Measurements from ENCODE around the gene DDX17. TPM values are rescaled to one million over a fixed set of nuclear protein-coding genes. Genes with fewer than 3 reads are reported as not detected.
A peak's percentile ranks its signal among the peaks of the same experiment; 100 is the strongest.

Gene DDX17
- total and polyA plus RNA-seq, 2 of the 4 experiments (the other 2 are of a cell fraction): 240 to 371 TPM

- H2BK5ac ChIP-seq (ENCODE audit: low read depth, low read length, poor library complexity, severe bottlenecking): peak overlapping the region; percentile 90
- ChIA-PET CTCF (interaction anchor here (0.5 to 0.6 kb wide), 2 partner anchors 16 to 136 kb away, joined by 3 read pairs; no protein-coding TSS in a partner anchor), POLR2A (ENCODE audit: unreplicated experiment) (interaction anchor here (0.6 kb wide), 1 partner anchor 10 kb away, joined by 4 read pairs; no protein-coding TSS in a partner anchor)
- ATAC-seq (ENCODE audit: low read depth) (peak; percentile 42), DNase-seq (no peak)
- H2BK120ac ChIP-seq (ENCODE audit: low read depth, low read length): peak overlapping the region; percentile 94
- peak overlapping the region; percentile 99 for H3K23ac ChIP-seq (ENCODE audit: low read depth, low read length)
- peak overlapping the region; percentile 93 for H3K18ac ChIP-seq (ENCODE audit: low read depth, low read length)
- no peak overlapping the region for H2BK20ac ChIP-seq (ENCODE audit: low read depth, low read length)
- H2AFZ ChIP-seq (replicated peaks; ENCODE audit: low read length, poor library complexity): peak overlapping the region; percentile 99
- H4K8ac ChIP-seq (ENCODE audit: low read depth in 2 of 2, low read length in 2 of 2): peak overlapping the region; percentile 99 to 100
- no peaks in the 10 kb centered on the region for H3K27me3 ChIP-seq (ENCODE audit: control insufficient read depth, insufficient read depth, low read length)
- peaks cover 7% of the 10 kb centered on the region; the same call in 1 of the 2 replicates for H3K36me3 ChIP-seq (ENCODE audit: control insufficient read depth, insufficient read depth, low read length)
- BruUV-seq (replicated peaks): no TSS peak
- peak overlapping the region; percentile 88 for H3K4me2 ChIP-seq (ENCODE audit: low read depth, low read length)
- H4K20me1 ChIP-seq (ENCODE audit: insufficient read depth, low read length): no peaks in the 10 kb centered on the region; the same call in 1 of the 2 replicates
- H3K14ac ChIP-seq (replicated peaks; ENCODE audit: low read depth, low read length): peak overlapping the region; percentile 100
- H3K9me3 ChIP-seq (ENCODE audit: control insufficient read depth, insufficient read depth, low read length): no peaks in the 10 kb centered on the region
- intact Hi-C loops (cut with micrococcal nuclease) (no loop called here), dilution Hi-C loops (cut with HindIII; ENCODE audit: low sequenced_read_pairs, unreplicated experiment) (no loop called here), in situ Hi-C loops (cut with MboI; ENCODE audit: low sequenced_read_pairs) (no loop called here)
- H2AK9ac ChIP-seq (replicated peaks; ENCODE audit: low read depth, low read length, poor library complexity): peak overlapping the region; percentile 100
- H3K4me3 ChIP-seq (ENCODE audit: insufficient read depth, low read depth, low read length): peak overlapping the region; percentile 95
- H3K9ac ChIP-seq (ENCODE audit: low read depth, low read length): peak overlapping the region; percentile 96
- peak overlapping the region; percentile 90 for H3K27ac ChIP-seq (ENCODE audit: insufficient read depth, low read length)
- WGBS, 2 experiments (ENCODE audit: extremely low coverage in 2 of 2, insufficient read length in 1 of 2): 83% methylated on average over 13 of the region's 28 CpGs; no CpG with 5 or more reads in 1 of the 2 experiments
- H2BK15ac ChIP-seq (ENCODE audit: low read depth, low read length): 0 out of 3 replicates have a peak overlapping the region, but pooled peaks have one; percentile 49
- H2AK5ac ChIP-seq (ENCODE audit: low read depth, low read length): peak overlapping the region; percentile 99
- H3K4ac ChIP-seq (ENCODE audit: low read depth, low read length): peak overlapping the region; percentile 100
- H3K4me1 ChIP-seq (ENCODE audit: control insufficient read depth, insufficient read depth, low read length): peaks cover 13% of the 10 kb centered on the region
- peak overlapping the region; percentile 96 for H4K91ac ChIP-seq (ENCODE audit: insufficient read depth, low read depth, low read length)
- peak overlapping the region; percentile 96 for H4K5ac ChIP-seq (ENCODE audit: low read depth, low read length)
- peaks cover 0 to 56% of the 10 kb centered on the region in 2 experiments; a peak in 3 of 4 replicates for H3K79me1 ChIP-seq (ENCODE audit: low read depth in 1 of 2, low read length in 2 of 2)
- TF ChIP-seq SMC3 (IDR thresholded peaks at IDR 0.05; ENCODE audit: low read depth, low read length): no peak
- 0 out of 2 replicates have a peak, but pooled peaks have one; percentile 3 for TF ChIP-seq CTCF (conservative IDR thresholded peaks at IDR 0.05; ENCODE audit: low read depth, low read length)
- H3K56ac ChIP-seq (ENCODE audit: extremely low read depth, insufficient read depth, low read length): peak overlapping the region; percentile 89
- H3K9me1 ChIP-seq (ENCODE audit: insufficient read depth, low read length): peaks cover 14% of the 10 kb centered on the region
These were observed 37.4 kb downstream of the DDX17 start for GRCh38 chr22:38468443-38469305.
